Chondrocyte (in vitro differentiated cells): ENCODE data around the gene SLC30A7. TPM values are rescaled to one million over a fixed set of nuclear protein-coding genes. Genes with fewer than 3 reads are reported as not detected.
"Not testable (repeated sequence)": the region's sequence is repeated elsewhere in the genome, so short reads cannot be mapped to it uniquely, and the experiment has no call there.

Experiments
- DNase-seq: peaks from one replicate; pipeline ENCODE4 v3.0.0; 2021; ENCODE audit warnings: mixed read lengths, low spot score
- H3K27ac Mint-ChIP-seq: one replicate; pipeline ENCODE4 v1.8.0; 2021; ENCODE audit warnings: mild to moderate bottlenecking, moderate library complexity, mixed read lengths; ENCODE audit not compliant: unreplicated experiment
- H3K27me3 Mint-ChIP-seq: 2 replicates; pipeline ENCODE4 v1.8.0; 2021; ENCODE audit warnings: low read depth, mixed read lengths
- H3K36me3 Mint-ChIP-seq: 2 replicates; pipeline ENCODE4 v1.8.0; 2021; ENCODE audit warnings: low read depth, mixed read lengths
- H3K4me1 Mint-ChIP-seq: 2 replicates; pipeline ENCODE4 v1.8.0; 2021; ENCODE audit warnings: low read depth, mild to moderate bottlenecking, mixed read lengths
- H3K4me3 Mint-ChIP-seq: one replicate; pipeline ENCODE4 v1.8.0; 2021; ENCODE audit warnings: mild to moderate bottlenecking, moderate library complexity, mixed read lengths; ENCODE audit not compliant: unreplicated experiment
- H3K9me3 Mint-ChIP-seq: 2 replicates; pipeline ENCODE4 v1.8.0; 2021; ENCODE audit warnings: low read depth, mixed read lengths
- CTCF ChIP-seq: fragments of 200-600 bp; sonication (generic); IDR thresholded peaks from 2 replicates; pipeline ENCODE4 v1.5.0; 2021; ENCODE audit warnings: antibody characterized with exemption, mild to moderate bottlenecking, moderate library complexity
- total RNA-seq: library from RNA; stranded (reverse); gene quantifications from 3 replicates; pipeline ENCODE4 v1.2.1, GENCODE V29; 2021

The SLC30A7 gene
- total RNA-seq, 1 donor from 2014 or later: 46.1 TPM

GRCh38 chr1:100926240-100926639 lies 30.4 kb downstream of the SLC30A7 start:
- no peak overlapping the region for H3K27ac Mint-ChIP-seq
- H3K4me3 Mint-ChIP-seq: no peak overlapping the region
- no peak for TF ChIP-seq CTCF

GRCh38 chr1:100927276-100927675 lies 31.4 kb downstream of the SLC30A7 start:
- Mint-ChIP-seq H3K4me1 (peaks cover 4% of the 10 kb centered on the region), H3K9me3 (peaks cover 2% of the 10 kb centered on the region), H3K27me3 (no peaks in the 10 kb centered on the region), H3K36me3 (peaks cover 23% of the 10 kb centered on the region), H3K27ac (no peak overlapping the region), H3K4me3 (no peak overlapping the region)
- DNase-seq: no peak
- TF ChIP-seq CTCF: no peak

More at GRCh38 chr1:100926240-100926639, 30.4 kb downstream of the SLC30A7 start:
- Mint-ChIP-seq H3K36me3 (peaks cover 25% of the 10 kb centered on the region), H3K4me1 (peaks cover 4% of the 10 kb centered on the region), H3K27me3 (no peaks in the 10 kb centered on the region), H3K9me3 (peaks cover 2% of the 10 kb centered on the region)
- DNase-seq: no peak

GRCh38 chr1:100928128-100928527 lies 32.2 kb downstream of the SLC30A7 start:
- H3K9me3 Mint-ChIP-seq: peaks cover 2% of the 10 kb centered on the region
- no peak overlapping the region for H3K4me3 Mint-ChIP-seq
- no peaks in the 10 kb centered on the region for H3K27me3 Mint-ChIP-seq
- no peak for DNase-seq
- peak; percentile 41 for TF ChIP-seq CTCF
- H3K36me3 Mint-ChIP-seq: peaks cover 18% of the 10 kb centered on the region
- no peak overlapping the region for H3K27ac Mint-ChIP-seq
- H3K4me1 Mint-ChIP-seq: peaks cover 4% of the 10 kb centered on the region

- no peaks in the 10 kb centered on the region for H3K27me3 Mint-ChIP-seq
- no peaks in the 10 kb centered on the region for H3K4me1 Mint-ChIP-seq
- no peak overlapping the region for H3K27ac Mint-ChIP-seq
- H3K4me3 Mint-ChIP-seq: no peak overlapping the region
- no peak for TF ChIP-seq CTCF
- DNase-seq: no peak
- peaks cover 10% of the 10 kb centered on the region for H3K36me3 Mint-ChIP-seq
- peaks cover 2% of the 10 kb centered on the region for H3K9me3 Mint-ChIP-seq
These were observed 34.6 kb downstream of the SLC30A7 start for GRCh38 chr1:100930494-100930893.

- H3K36me3 Mint-ChIP-seq: peaks cover 8% of the 10 kb centered on the region
- H3K27me3 Mint-ChIP-seq: no peaks in the 10 kb centered on the region
- no peak overlapping the region for H3K4me3 Mint-ChIP-seq
- H3K9me3 Mint-ChIP-seq: no peaks in the 10 kb centered on the region
- H3K4me1 Mint-ChIP-seq: no peaks in the 10 kb centered on the region
- no peak overlapping the region for H3K27ac Mint-ChIP-seq
- TF ChIP-seq CTCF: peak; percentile 48
- no peak for DNase-seq
These were observed 35.8 kb downstream of the SLC30A7 start for GRCh38 chr1:100931716-100932115.

- not testable (repeated sequence) for H3K4me1 Mint-ChIP-seq, H3K4me3 Mint-ChIP-seq, H3K27ac Mint-ChIP-seq, H3K27me3 Mint-ChIP-seq, DNase-seq, H3K9me3 Mint-ChIP-seq
- peaks cover 13% of the 10 kb centered on the region for H3K36me3 Mint-ChIP-seq
These were observed 37.7 kb downstream of the SLC30A7 start for GRCh38 chr1:100933555-100933954.
